ENCODE data around the gene LAD1. TPM values are rescaled to one million over a fixed set of nuclear protein-coding genes. Genes with fewer than 3 reads are reported as not detected.

LAD1 gene
- total RNA-seq, 3 donors from 2014 or later, result 13.1 to 18.0 TPM; not detected in 1

DNA sequence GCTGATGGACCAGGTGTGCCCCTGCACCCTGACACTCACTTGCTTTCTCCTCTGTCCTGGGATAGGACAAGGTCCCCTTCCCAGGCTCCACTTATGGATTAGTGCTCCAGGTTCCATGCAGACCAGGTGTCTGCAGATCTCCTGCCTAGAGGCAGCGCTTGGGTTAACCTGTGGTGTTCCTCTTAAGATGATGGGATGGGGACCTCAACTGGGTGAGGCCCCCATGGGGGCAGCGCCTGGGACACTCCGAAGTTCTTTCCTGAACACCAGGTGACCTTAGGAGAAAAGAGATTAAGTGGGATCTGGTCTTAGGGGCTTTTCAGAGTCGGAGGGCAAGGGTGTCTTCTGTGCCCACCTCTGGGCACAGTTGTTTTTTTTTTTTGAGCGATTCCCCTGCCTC is 42.9 kb downstream of the LAD1 start:
- no peaks in the 10 kb centered on the region for H3K4me1 ChIP-seq
- H3K27ac ChIP-seq, result no peak overlapping the region
- H3K27me3 ChIP-seq, result no peaks in the 10 kb centered on the region
- no peak overlapping the region for H3K4me3 ChIP-seq
- no peaks in the 10 kb centered on the region for H3K9me3 ChIP-seq
- H3K36me3 ChIP-seq, result no peaks in the 10 kb centered on the region
- no peak for DNase-seq (ENCODE audit: low spot score in 2 of 2)
- intact Hi-C loops (cut with DNase I; ENCODE audit: low total_unique reads), result no loop called here
- TF ChIP-seq POLR2AphosphoS5 (IDR thresholded peaks at IDR 0.05), result no peak
- TF ChIP-seq CTCF (IDR thresholded peaks at IDR 0.05), result no peak
- TF ChIP-seq POLR2A (IDR thresholded peaks at IDR 0.05), result no peak

DNA sequence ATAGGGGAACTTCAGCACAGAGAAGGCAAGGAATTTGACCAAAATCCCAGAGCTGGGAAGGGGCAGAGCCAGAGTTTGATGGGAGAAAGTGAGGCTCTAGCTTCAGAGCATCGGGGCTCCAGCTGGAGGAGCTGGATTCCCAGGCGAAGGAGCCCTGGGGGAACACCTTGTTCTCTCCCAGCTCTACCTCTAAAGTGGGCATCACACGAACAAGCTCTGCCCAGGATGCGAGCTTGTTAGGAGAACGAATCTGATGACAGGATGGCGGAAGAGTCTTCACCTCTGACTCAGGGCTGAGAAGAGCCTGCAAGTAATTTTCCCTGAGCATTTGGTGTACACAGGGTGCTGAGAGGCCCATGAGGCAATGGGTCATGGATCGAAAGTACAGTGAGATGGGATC is 43.7 kb downstream of the LAD1 start:
- Histone ChIP-seq H3K27me3 (no peaks in the 10 kb centered on the region), H3K4me3 (no peak overlapping the region), H3K36me3 (no peaks in the 10 kb centered on the region), H3K9me3 (no peaks in the 10 kb centered on the region), H3K4me1 (no peaks in the 10 kb centered on the region), H3K27ac (no peak overlapping the region)
- intact Hi-C loops (cut with DNase I; ENCODE audit: low total_unique reads), result no loop called here
- TF ChIP-seq POLR2AphosphoS5 (IDR thresholded peaks at IDR 0.05) (no peak), CTCF (IDR thresholded peaks at IDR 0.05) (no peak), POLR2A (IDR thresholded peaks at IDR 0.05) (no peak)
- DNase-seq (ENCODE audit: low spot score in 2 of 2), result no peak

- no peak overlapping the region for H3K27ac ChIP-seq
Observed at GRCh38 chr1:201354901-201355295, 44.2 kb downstream of the LAD1 start.

GRCh38 chr1:201354151-201354900 is 44.8 kb downstream of the LAD1 start:
- no peaks in the 10 kb centered on the region for H3K27me3 ChIP-seq
- H3K27ac ChIP-seq, result no peak overlapping the region
- no peak for DNase-seq (ENCODE audit: low spot score in 2 of 2)
- no peaks in the 10 kb centered on the region for H3K4me1 ChIP-seq
- no peak overlapping the region for H3K4me3 ChIP-seq
- intact Hi-C loops (cut with DNase I; ENCODE audit: low total_unique reads), result no loop called here
- H3K9me3 ChIP-seq, result no peaks in the 10 kb centered on the region
- H3K36me3 ChIP-seq, result no peaks in the 10 kb centered on the region
- no peak for TF ChIP-seq POLR2A (IDR thresholded peaks at IDR 0.05)
- TF ChIP-seq POLR2AphosphoS5 (IDR thresholded peaks at IDR 0.05), result no peak
- TF ChIP-seq CTCF (IDR thresholded peaks at IDR 0.05), result no peak

More at GRCh38 chr1:201354901-201355295, 44.2 kb downstream of the LAD1 start:
- intact Hi-C loops (cut with DNase I; ENCODE audit: low total_unique reads), result no loop called here
- no peak for TF ChIP-seq CTCF (IDR thresholded peaks at IDR 0.05)
- TF ChIP-seq POLR2AphosphoS5 (IDR thresholded peaks at IDR 0.05), result no peak
- TF ChIP-seq POLR2A (IDR thresholded peaks at IDR 0.05), result no peak
- DNase-seq (ENCODE audit: low spot score in 2 of 2), result no peak
- Histone ChIP-seq H3K4me1 (no peaks in the 10 kb centered on the region), H3K9me3 (no peaks in the 10 kb centered on the region), H3K4me3 (no peak overlapping the region), H3K27me3 (no peaks in the 10 kb centered on the region), H3K36me3 (no peaks in the 10 kb centered on the region)

DNA sequence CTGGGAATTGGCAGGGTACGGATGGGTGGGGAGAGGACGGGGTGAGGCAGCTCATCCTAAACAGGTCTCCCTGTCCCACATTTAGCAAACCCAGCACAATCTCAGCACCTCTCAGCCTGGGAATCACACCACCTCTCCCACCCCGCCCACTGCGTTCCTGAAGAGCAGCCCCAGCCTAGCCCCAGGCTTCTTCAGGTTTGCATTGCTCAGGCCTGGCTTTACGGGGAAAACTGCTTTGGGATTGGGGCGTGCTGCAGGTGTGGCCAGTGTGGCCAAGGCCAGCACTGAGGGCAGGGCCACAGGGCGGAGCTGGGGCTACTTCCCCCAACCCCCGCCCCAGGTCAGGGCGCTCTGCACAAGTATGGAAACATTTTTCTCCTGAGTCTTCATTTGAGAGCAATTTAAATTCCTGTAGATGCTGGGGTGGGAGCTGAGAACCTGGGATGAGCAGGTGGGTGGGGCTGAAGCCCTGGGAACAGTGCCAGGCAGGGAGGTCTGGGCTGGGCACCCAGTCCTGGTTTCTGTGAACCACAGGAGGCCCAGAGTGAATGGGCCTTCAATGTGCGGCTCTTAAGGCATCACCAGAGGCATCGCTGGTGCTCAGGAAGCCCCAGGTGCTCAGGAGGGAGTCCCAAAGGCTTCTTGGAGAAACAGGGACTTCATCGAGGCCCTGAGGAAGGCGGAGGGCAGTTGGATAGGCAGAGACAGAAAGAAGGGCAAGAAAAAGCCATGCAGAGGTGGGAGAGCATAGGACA is 45.8 kb downstream of the LAD1 start:
- DNase-seq (ENCODE audit: low spot score in 2 of 2), result no peak
- no peak for TF ChIP-seq CTCF (IDR thresholded peaks at IDR 0.05)
- no peak for TF ChIP-seq POLR2AphosphoS5 (IDR thresholded peaks at IDR 0.05)
- TF ChIP-seq POLR2A (IDR thresholded peaks at IDR 0.05), result no peak
- H3K36me3 ChIP-seq, result no peaks in the 10 kb centered on the region
- intact Hi-C loops (cut with DNase I; ENCODE audit: low total_unique reads), result no loop called here
- H3K4me1 ChIP-seq, result no peaks in the 10 kb centered on the region
- H3K4me3 ChIP-seq, result no peak overlapping the region
- H3K27ac ChIP-seq, result no peak overlapping the region
- no peaks in the 10 kb centered on the region for H3K27me3 ChIP-seq
- no peaks in the 10 kb centered on the region for H3K9me3 ChIP-seq

Data from breast epithelium (tissue), 4 donors.